SK-N-SH (cell line): ENCODE data around the gene KRTAP4-9. TPM values are rescaled to one million over a fixed set of nuclear protein-coding genes. Genes with fewer than 3 reads are reported as not detected.

Experiments
- CTCF ChIA-PET: fragments of 300-600, 350-600 bp; formaldehyde crosslinking; extraction: SDS; loops from one replicate; lab custom pipeline; 2021; lab: Yijun Ruan, JAX
- POLR2A ChIA-PET: fragments of 350-600 bp; sonication (Branson Sonifier 250); formaldehyde crosslinking; extraction: SDS; loops from one replicate; lab custom pipeline; 2020; ENCODE audit warnings: antibody characterized with exemption, inconsistent platforms; lab: Yijun Ruan, JAX
- DNase-seq: peaks from one replicate; pipeline ENCODE4 v3.0.0; 2012
- H2AFZ ChIP-seq: fragments of 200-600 bp; sonication (generic); 2 replicates; pipeline ENCODE4 v1.8.1; 2016; ENCODE audit warnings: antibody characterized with exemption, mild to moderate bottlenecking, low read depth
- H3F3A ChIP-seq: fragments of 200-600 bp; sonication (generic); replicated peaks from 2 replicates; pipeline ENCODE3; 2016; ENCODE audit warnings: antibody characterized with exemption, mild to moderate bottlenecking; ENCODE audit not compliant: insufficient read depth
- H3K27ac ChIP-seq, 2 experiments: fragments of 200-500 bp in 1 of 2; fragments of 200-600 bp in 1 of 2; sonication (Bioruptor generic) in 1 of 2; sonication (generic), shearing (Covaris generic) in 1 of 2; 2 replicates each; pipeline versions ENCODE4 v1.5.1 to v1.6.1; 2014 to 2016; ENCODE audit warnings: low read depth in 2 of 2, inconsistent platforms in 1 of 2, low read length in 1 of 2, mild to moderate bottlenecking in 1 of 2, mixed read lengths in 1 of 2
- H3K27me3 ChIP-seq: fragments of 200-600 bp; sonication (generic), shearing (Covaris generic); 2 replicates; pipeline ENCODE4 v1.6.1; 2016; ENCODE audit warnings: mixed run types; ENCODE audit not compliant: insufficient read depth
- H3K36me3 ChIP-seq, 2 experiments: fragments of 200-500 bp in 1 of 2; fragments of 200-600 bp in 1 of 2; sonication (Bioruptor generic) in 1 of 2; sonication (generic) in 1 of 2; replicated peaks in 1 of 2; 2 replicates each; pipeline versions ENCODE3 to v1.5.1; 2014 to 2016; ENCODE audit warnings: low read length in 1 of 2, mild to moderate bottlenecking in 1 of 2; ENCODE audit not compliant: insufficient read depth in 2 of 2, control insufficient read depth in 1 of 2
- H3K4me1 ChIP-seq, 2 experiments: fragments of 200-500 bp in 1 of 2; fragments of 200-600 bp in 1 of 2; sonication (Bioruptor generic) in 1 of 2; sonication (generic), shearing (Covaris generic) in 1 of 2; 2 replicates each; pipeline versions ENCODE4 v1.5.1 to v1.6.1; 2014 to 2016; ENCODE audit warnings: low read depth in 1 of 2, low read length in 1 of 2, mixed run types in 1 of 2; ENCODE audit not compliant: insufficient read depth in 2 of 2, control insufficient read depth in 1 of 2
- H3K4me2 ChIP-seq: fragments of 200-600 bp; sonication (generic), shearing (Covaris generic); 2 replicates; pipeline ENCODE4 v1.6.1; 2017; ENCODE audit warnings: mixed run types
- H3K4me3 ChIP-seq, 2 experiments: fragments of 200-500 bp in 1 of 2; fragments of 200-600 bp in 1 of 2; sonication (Bioruptor generic) in 1 of 2; sonication (generic), shearing (Covaris generic) in 1 of 2; 2 replicates each; pipeline versions ENCODE4 v1.5.1 to v1.8.1; 2014 to 2016; ENCODE audit warnings: low read depth in 2 of 2, inconsistent platforms in 1 of 2, low read length in 1 of 2, mild to moderate bottlenecking in 1 of 2, mixed read lengths in 1 of 2, moderate library complexity in 1 of 2
- H3K79me2 ChIP-seq: fragments of 200-600 bp; sonication (generic); 2 replicates; pipeline ENCODE4 v1.8.1; 2017; ENCODE audit warnings: mild to moderate bottlenecking; ENCODE audit not compliant: insufficient read depth
- H3K9ac ChIP-seq: fragments of 200-600 bp; sonication (generic); 2 replicates; pipeline ENCODE4 v1.6.1; 2017; ENCODE audit warnings: mixed run types
- H3K9me2 ChIP-seq: fragments of 200-600 bp; sonication (generic); 2 replicates; pipeline ENCODE4 v1.6.1; 2017; ENCODE audit warnings: mixed run types
- H3K9me3 ChIP-seq: fragments of 200-600 bp; sonication (generic); 2 replicates; pipeline ENCODE4 v1.6.1; 2017; ENCODE audit warnings: mixed run types, mild to moderate bottlenecking, moderate library complexity
- H4K20me1 ChIP-seq: fragments of 200-600 bp; sonication (generic); 2 replicates; pipeline ENCODE4 v1.6.1; 2017; ENCODE audit warnings: mild to moderate bottlenecking, mixed run types; ENCODE audit not compliant: insufficient read depth
- ELF1 ChIP-seq: IDR thresholded peaks from 2 replicates; pipeline ENCODE4 v1.4.0; 2012
- GATA2 ChIP-seq: sonication (generic); formaldehyde crosslinking; IDR thresholded peaks from 2 replicates; pipeline ENCODE4 v1.5.0; 2020; ENCODE audit warnings: mild to moderate bottlenecking, missing genetic modification reagents
- IRF3 ChIP-seq: fragments of 150-350 bp; IDR thresholded peaks from 2 replicates; pipeline ENCODE4 v1.6.1; 2016; ENCODE audit warnings: mild to moderate bottlenecking, low read depth, low read length
- MEF2A ChIP-seq: IDR thresholded peaks from 2 replicates; pipeline ENCODE4 v1.4.0; 2012; ENCODE audit warnings: low read depth, borderline replicate concordance
- NFIC ChIP-seq: IDR thresholded peaks from 2 replicates; pipeline ENCODE4 v1.4.0; 2012; ENCODE audit warnings: borderline replicate concordance
- NRF1 ChIP-seq: IDR thresholded peaks from 2 replicates; pipeline ENCODE4 v1.6.1; 2012; ENCODE audit warnings: low read depth, mild to moderate bottlenecking, low read length
- POLR2AphosphoS5 ChIP-seq: IDR thresholded peaks from 2 replicates; pipeline ENCODE4 v1.6.1; 2012; ENCODE audit warnings: low read depth, low read length
- RCOR1 ChIP-seq: fragments of 150-350 bp; IDR thresholded peaks from 2 replicates; pipeline ENCODE4 v1.6.1; 2017; ENCODE audit warnings: antibody characterized with exemption, low read length
- REST ChIP-seq: IDR thresholded peaks from 2 replicates; pipeline ENCODE4 v1.6.1; 2012; ENCODE audit warnings: mild to moderate bottlenecking, low read depth, low read length, moderate library complexity
- RXRA ChIP-seq: IDR thresholded peaks from 2 replicates; pipeline ENCODE4 v1.4.0; 2012; ENCODE audit warnings: low read depth, mild to moderate bottlenecking, borderline replicate concordance
- SIN3A ChIP-seq: IDR thresholded peaks from 2 replicates; pipeline ENCODE4 v1.6.1; 2012; ENCODE audit warnings: low read depth, mild to moderate bottlenecking, low read length, moderate library complexity, borderline replicate concordance
- TEAD4 ChIP-seq: IDR thresholded peaks from 2 replicates; pipeline ENCODE4 v1.4.0; 2012; ENCODE audit warnings: mild to moderate bottlenecking, borderline replicate concordance; ENCODE audit not compliant: insufficient read depth
- ZBTB33 ChIP-seq: IDR thresholded peaks from 2 replicates; pipeline ENCODE4 v1.4.0; 2012; ENCODE audit warnings: low read depth, borderline replicate concordance
- polyA plus RNA-seq, 3 experiments: library from polyadenylated mRNA; depleted of rRNA; stranded (reverse); fragments of >200 nt; gene quantifications; 2 replicates each; pipeline ENCODE4 v1.2.3, GENCODE V29; 2012

Gene KRTAP4-9
- polyA plus RNA-seq, 1 of the 3 experiments (the other 2 are of a cell fraction), result not detected

- H3K4me3 ChIP-seq, result no peak overlapping the region
- H3K9me2 ChIP-seq, result no peaks in the 10 kb centered on the region; the same call in 1 of the 2 replicates
- no peak for TF ChIP-seq POLR2AphosphoS5
- TF ChIP-seq ZBTB33, result no peak
- TF ChIP-seq RCOR1, result no peak
- no peak for TF ChIP-seq SIN3A
- TF ChIP-seq IRF3, result no peak
- TF ChIP-seq TEAD4, result no peak
- TF ChIP-seq NFIC, result no peak
- TF ChIP-seq REST, result no peak
- no peak for TF ChIP-seq ELF1
- TF ChIP-seq GATA2, result no peak
- no peak for TF ChIP-seq NRF1
- TF ChIP-seq MEF2A, result no peak
- TF ChIP-seq RXRA, result no peak
- H3K9me3 ChIP-seq, result no peaks in the 10 kb centered on the region
- H3K36me3 ChIP-seq, result no peaks in the 10 kb centered on the region
- no peaks in the 10 kb centered on the region for H3F3A ChIP-seq
- H3K4me2 ChIP-seq, result no peak overlapping the region
- no peak for DNase-seq
- H3K9ac ChIP-seq, result no peak overlapping the region
- CTCF ChIA-PET, result no interaction called here
- H3K79me2 ChIP-seq, result no peaks in the 10 kb centered on the region
- no peak overlapping the region for H3K27ac ChIP-seq
- H2AFZ ChIP-seq, result no peak overlapping the region
- H3K27me3 ChIP-seq, result no peaks in the 10 kb centered on the region
- no peaks in the 10 kb centered on the region for H3K4me1 ChIP-seq
- H4K20me1 ChIP-seq, result no peaks in the 10 kb centered on the region
- POLR2A ChIA-PET, result no interaction called here
Measured at GRCh38 chr17:41076788-41077187, 28.4 kb upstream of the KRTAP4-9 start.
